PC-3 (cell line): ENCODE data around the gene KLHDC3. TPM values are rescaled to one million over a fixed set of nuclear protein-coding genes. Genes with fewer than 3 reads are reported as not detected.

Experiments used
- ATAC-seq: fragments of 200-7000 bp; cut with Tn5 transposase; 2 replicates; pipeline ENCODE4 v1.9.1; 2020; ENCODE audit warnings: mild to moderate bottlenecking, moderate library complexity
- Bru-seq: library from RNA; stranded (reverse); fragments of 400-500 nt; gene quantifications from one replicate; lab custom pipeline; 2021; lab: Mats Ljungman, UMichigan
- BruChase-seq, 2 experiments: library from RNA; stranded (reverse); fragments of 400-500 nt; gene quantifications; one replicate each; lab custom pipeline; 2021; lab: Mats Ljungman, UMichigan
- BruUV-seq: library from RNA; stranded (reverse); fragments of 400-500 nt; replicated peaks from 2 replicates; lab custom pipeline; 2021; lab: Mats Ljungman, UMichigan
- CTCF ChIA-PET: fragments of 300-600 bp; sonication (Branson Sonifier 250); formaldehyde crosslinking; loops from one replicate; lab custom pipeline; 2022; ENCODE audit warnings: antibody characterized with exemption; lab: Charles Lee
- POLR2A ChIA-PET: fragments of 300-600 bp; sonication (Branson Sonifier 250); formaldehyde crosslinking; loops from one replicate; lab custom pipeline; 2022; ENCODE audit warnings: antibody characterized with exemption; ENCODE audit not compliant: unreplicated experiment; lab: Charles Lee
- DNase-seq: peaks from one replicate; pipeline ENCODE4 v3.0.0-alpha.2; 2015
- H2AFZ ChIP-seq: fragments of 300-600 bp; sonication (generic); 2 replicates; pipeline ENCODE4 v1.6.0; 2016; ENCODE audit warnings: antibody characterized with exemption, low read length
- H3F3A ChIP-seq: fragments of 300-600 bp; sonication (generic); one replicate; pipeline ENCODE4 v1.6.0; 2017; ENCODE audit warnings: antibody characterized with exemption, low read length, control low read depth, mild to moderate bottlenecking; ENCODE audit not compliant: unreplicated experiment
- H3K27ac ChIP-seq: fragments of 300-600 bp; sonication (generic); 2 replicates; pipeline ENCODE4 v1.5.1; 2016; ENCODE audit warnings: mild to moderate bottlenecking, low read length
- H3K27me3 ChIP-seq: fragments of 300-600 bp; sonication (generic); 2 replicates; pipeline ENCODE4 v1.6.1; 2016; ENCODE audit warnings: low read length, mixed read lengths
- H3K36me3 ChIP-seq: fragments of 300-600 bp; sonication (generic); 2 replicates; pipeline ENCODE4 v1.6.1; 2016; ENCODE audit warnings: low read depth, mixed run types, low read length, mixed read lengths
- H3K4me1 ChIP-seq: fragments of 300-600 bp; sonication (generic); 2 replicates; pipeline ENCODE4 v1.5.1; 2016; ENCODE audit warnings: low read length; ENCODE audit not compliant: insufficient read depth
- H3K4me2 ChIP-seq: fragments of 300-600 bp; sonication (generic); 2 replicates; pipeline ENCODE4 v1.6.0; 2016; ENCODE audit warnings: low read length
- H3K4me3 ChIP-seq: fragments of 300-600 bp; sonication (generic); 2 replicates; pipeline ENCODE4 v1.5.1; 2016; ENCODE audit warnings: mild to moderate bottlenecking, low read length, mixed read lengths
- H3K79me2 ChIP-seq: fragments of 300-600 bp; sonication (generic); 2 replicates; pipeline ENCODE4 v1.6.1; 2017; ENCODE audit warnings: low read length, mixed read lengths
- H3K9ac ChIP-seq: fragments of 300-600 bp; sonication (generic); 2 replicates; pipeline ENCODE4 v1.6.0; 2016; ENCODE audit warnings: mild to moderate bottlenecking, low read length
- H3K9me2 ChIP-seq: fragments of 300-600 bp; sonication (generic); replicated peaks from 2 replicates; pipeline ENCODE4 v1.6.1; 2016; ENCODE audit warnings: mixed run types, low read length, mixed read lengths
- H3K9me3 ChIP-seq: fragments of 300-600 bp; sonication (generic); 2 replicates; pipeline ENCODE4 v1.6.1; 2016; ENCODE audit warnings: low read length, mixed read lengths
- H4K20me1 ChIP-seq: fragments of 300-600 bp; sonication (generic); 2 replicates; pipeline ENCODE4 v1.6.1; 2016; ENCODE audit warnings: low read length, mixed read lengths
- EZH2 ChIP-seq: fragments of 300-600 bp; sonication (generic); IDR thresholded peaks from one replicate; pipeline ENCODE4 v1.6.1; 2017; ENCODE audit warnings: antibody characterized with exemption, mild to moderate bottlenecking, low read length; ENCODE audit not compliant: unreplicated experiment
- EZH2phosphoT487 ChIP-seq: fragments of 300-600 bp; sonication (generic); IDR thresholded peaks from 2 replicates; pipeline ENCODE4 v1.6.1; 2018; ENCODE audit warnings: mild to moderate bottlenecking, antibody characterized with exemption, low read length, borderline replicate concordance
- intact Hi-C: fragments of 100-400 bp; cut with micrococcal nuclease; formaldehyde crosslinking; loops from 2 replicates; pipeline ENCODE4 v1.9.0; 2023
- long read RNA-seq: library from polyadenylated mRNA; unstranded; transcript quantifications from one replicate; pipeline ENCODE4 v2.0.0, GENCODE V29; 2021; ENCODE audit not compliant: unreplicated experiment
- total RNA-seq: library from RNA; depleted of rRNA; stranded (reverse); fragments of >200 nt; gene quantifications from 2 replicates; pipeline ENCODE4 v1.2.3, GENCODE V29; 2014; rRNA removed
- TF ChIP-seq, protein P1 (sequence below): fragments of 300-600 bp; sonication (generic); conservative IDR thresholded peaks from 2 replicates; pipeline ENCODE4 v1.5.1; 2017; ENCODE audit warnings: antibody characterized with exemption, low read depth, mild to moderate bottlenecking, low read length

The KLHDC3 gene, protein sequence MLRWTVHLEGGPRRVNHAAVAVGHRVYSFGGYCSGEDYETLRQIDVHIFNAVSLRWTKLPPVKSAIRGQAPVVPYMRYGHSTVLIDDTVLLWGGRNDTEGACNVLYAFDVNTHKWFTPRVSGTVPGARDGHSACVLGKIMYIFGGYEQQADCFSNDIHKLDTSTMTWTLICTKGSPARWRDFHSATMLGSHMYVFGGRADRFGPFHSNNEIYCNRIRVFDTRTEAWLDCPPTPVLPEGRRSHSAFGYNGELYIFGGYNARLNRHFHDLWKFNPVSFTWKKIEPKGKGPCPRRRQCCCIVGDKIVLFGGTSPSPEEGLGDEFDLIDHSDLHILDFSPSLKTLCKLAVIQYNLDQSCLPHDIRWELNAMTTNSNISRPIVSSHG
- 68.9 and 76.0 TPM in 2 replicates for total RNA-seq
- percentile 78 among the genes with signal in this experiment for Bru-seq, nascent RNA
- BruChase-seq, experiment 1, labeled RNA remaining after a 6-hour chase, result percentile 89 among the genes with signal in this experiment
- percentile 86 among the genes with signal in this experiment for BruChase-seq, experiment 2, labeled RNA remaining after a 2-hour chase
- long read RNA-seq, transcript KLHDC3-202 (11 exons, 1,909 nt), result major isoform, 109 of 130 reads
- long read RNA-seq, partial matches to known transcripts, result 9 of 130 reads
- long read RNA-seq, other reads (novel, unspliced or antisense), result 12 of 130 reads

DNA sequence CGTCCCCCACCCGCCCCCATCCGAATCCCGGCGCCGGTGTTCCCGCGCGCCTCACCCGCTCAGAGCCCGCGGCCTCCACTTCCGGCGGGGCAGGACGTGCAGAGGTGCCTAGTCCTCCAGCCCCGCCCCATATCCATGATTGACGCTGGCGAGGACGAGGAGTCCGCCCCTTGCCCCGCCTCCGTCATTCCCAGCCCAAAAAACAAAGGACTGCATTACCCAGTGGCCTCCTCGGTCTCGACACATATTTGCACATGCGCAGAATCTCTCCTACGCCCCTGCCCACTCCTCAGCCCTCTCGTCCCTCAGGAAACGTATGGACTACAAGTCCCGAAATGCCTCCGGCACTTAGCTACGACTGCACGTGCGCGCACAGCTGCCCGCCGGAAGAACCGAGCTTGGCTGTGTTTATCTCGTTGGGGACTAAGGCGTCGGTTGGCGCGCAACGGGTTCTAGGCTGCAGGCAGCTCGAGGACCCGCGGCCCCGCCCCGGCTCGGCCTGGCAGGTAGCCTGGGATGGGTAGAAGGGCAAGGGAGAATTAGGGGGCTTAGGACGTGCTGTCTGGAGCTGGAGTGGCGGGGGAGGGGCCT lies at the start of gene KLHDC3, which contains the start of gene MEA1:
Gene KLHDC3 (plus strand): TSS at position 407 of the 591 bp plus-strand sequence. CDS start 2,944 bp downstream, outside the sequence.
Gene MEA1 (minus strand): TSS at position 104 of the 591 bp plus-strand sequence. CDS start 133 bp downstream, outside the sequence.
- H3K79me2 ChIP-seq, result peaks cover 52% of the 10 kb centered on the region
- no peaks in the 10 kb centered on the region for H4K20me1 ChIP-seq
- peak within 1 kb of the TSS; percentile 90 for H3K9ac ChIP-seq
- peaks cover 23% of the 10 kb centered on the region for H3K4me1 ChIP-seq
- DNase-seq (peak; percentile 99), ATAC-seq (peak; percentile 92)
- H3K27ac ChIP-seq, result peak within 1 kb of the TSS; percentile 17; the same call in 1 of the 2 replicates
- peaks cover 28% of the 10 kb centered on the region; the same call in 1 of the 2 replicates for H3K36me3 ChIP-seq
- ChIA-PET POLR2A (interaction anchor here (0.5 to 1.4 kb wide), 8 partner anchors 35 to 724 kb away, joined by 3 to 15 read pairs (median 8); partner anchors contain the start of genes CUL7, CUL9 and PEX6), CTCF (interaction anchor here (0.6 kb wide), 1 partner anchor 130 kb away, joined by 3 read pairs; no protein-coding TSS in a partner anchor)
- BruUV-seq, result no TSS peak
- intact Hi-C loops, result loop anchor here (2.0 kb wide), 1 partner anchor 29 kb away; the partner anchor contains the start of gene PPP2R5D
- H2AFZ ChIP-seq, result peak within 1 kb of the TSS; percentile 88
- H3K4me2 ChIP-seq, result peak within 1 kb of the TSS; percentile 95
- H3K9me2 ChIP-seq, result no peaks in the 10 kb centered on the region
- no peaks in the 10 kb centered on the region for H3F3A ChIP-seq
- TF ChIP-seq EZH2phosphoT487, result no peak
- TF ChIP-seq, protein P1, sequence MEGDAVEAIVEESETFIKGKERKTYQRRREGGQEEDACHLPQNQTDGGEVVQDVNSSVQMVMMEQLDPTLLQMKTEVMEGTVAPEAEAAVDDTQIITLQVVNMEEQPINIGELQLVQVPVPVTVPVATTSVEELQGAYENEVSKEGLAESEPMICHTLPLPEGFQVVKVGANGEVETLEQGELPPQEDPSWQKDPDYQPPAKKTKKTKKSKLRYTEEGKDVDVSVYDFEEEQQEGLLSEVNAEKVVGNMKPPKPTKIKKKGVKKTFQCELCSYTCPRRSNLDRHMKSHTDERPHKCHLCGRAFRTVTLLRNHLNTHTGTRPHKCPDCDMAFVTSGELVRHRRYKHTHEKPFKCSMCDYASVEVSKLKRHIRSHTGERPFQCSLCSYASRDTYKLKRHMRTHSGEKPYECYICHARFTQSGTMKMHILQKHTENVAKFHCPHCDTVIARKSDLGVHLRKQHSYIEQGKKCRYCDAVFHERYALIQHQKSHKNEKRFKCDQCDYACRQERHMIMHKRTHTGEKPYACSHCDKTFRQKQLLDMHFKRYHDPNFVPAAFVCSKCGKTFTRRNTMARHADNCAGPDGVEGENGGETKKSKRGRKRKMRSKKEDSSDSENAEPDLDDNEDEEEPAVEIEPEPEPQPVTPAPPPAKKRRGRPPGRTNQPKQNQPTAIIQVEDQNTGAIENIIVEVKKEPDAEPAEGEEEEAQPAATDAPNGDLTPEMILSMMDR, result no peak
- no peak for TF ChIP-seq EZH2
- H3K4me3 ChIP-seq, result peak within 1 kb of the TSS; percentile 91
- H3K27me3 ChIP-seq, result no peaks in the 10 kb centered on the region
- no peaks in the 10 kb centered on the region for H3K9me3 ChIP-seq

DNA sequence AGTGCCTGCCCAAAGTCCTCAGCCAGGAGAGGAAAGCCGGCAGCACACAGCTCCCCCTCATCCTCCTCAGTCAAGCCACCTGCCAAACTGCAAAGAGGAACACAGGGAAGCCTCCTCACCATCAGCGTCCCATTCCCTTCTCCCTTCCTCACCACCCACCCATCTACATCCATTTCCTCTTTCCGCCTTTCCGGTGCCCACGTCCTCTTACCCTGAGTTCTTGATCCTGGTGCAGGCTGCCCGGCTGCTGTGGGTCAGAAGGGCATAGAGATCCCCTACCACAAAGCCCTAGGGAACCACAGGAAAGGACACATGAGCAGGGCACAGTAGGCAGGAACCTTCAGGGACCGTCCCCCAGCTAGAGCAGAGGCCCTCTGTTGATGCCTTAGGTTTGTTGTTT lies 47.5 kb upstream of the KLHDC3 start:
- no peak for DNase-seq
- BruUV-seq, result no TSS peak
- Histone ChIP-seq H3F3A (no peaks in the 10 kb centered on the region), H3K9me3 (no peaks in the 10 kb centered on the region), H3K36me3 (no peaks in the 10 kb centered on the region; the same call in 1 of the 2 replicates), H4K20me1 (no peaks in the 10 kb centered on the region), H3K27ac (no peak overlapping the region), H3K79me2 (no peaks in the 10 kb centered on the region), H3K4me3 (no peak overlapping the region), H3K9ac (no peak overlapping the region), H3K4me2 (no peak overlapping the region), H3K27me3 (no peaks in the 10 kb centered on the region), H3K9me2 (no peaks in the 10 kb centered on the region), H2AFZ (no peak overlapping the region), H3K4me1 (peaks cover 7% of the 10 kb centered on the region; the same call in 1 of the 2 replicates)
- no peak for ATAC-seq
- TF ChIP-seq EZH2phosphoT487 (no peak), EZH2 (no peak)
- TF ChIP-seq, protein P1, result no peak
- CTCF ChIA-PET, result no interaction called here
- POLR2A ChIA-PET, result no interaction called here
- intact Hi-C loops, result no loop called here
